GM12878 (cell line): ENCODE results near the gene COL4A1. TPM values are rescaled to one million over a fixed set of nuclear protein-coding genes. Genes with fewer than 3 reads are reported as not detected.

Experiments
- ATAC-seq: fragments of 200-7000 bp; cut with Tn5 transposase; 3 replicates; pipeline ENCODE4 v1.9.1; 2020; ENCODE audit warnings: mild to moderate bottlenecking, moderate library complexity
- BruUV-seq: library from RNA; stranded (reverse); fragments of 400-500 nt; replicated peaks from 2 replicates; lab custom pipeline; 2021; lab: Mats Ljungman, UMichigan
- CTCF ChIA-PET: fragments of 300-600 bp; sonication (Branson Sonifier 250); formaldehyde crosslinking; extraction: SDS; loops from one replicate; lab custom pipeline; 2021; ENCODE audit warnings: inconsistent platforms; lab: Yijun Ruan, JAX
- POLR2A ChIA-PET: fragments of 350-600 bp; formaldehyde crosslinking; extraction: SDS; loops from one replicate; lab custom pipeline; 2021; ENCODE audit warnings: inconsistent platforms; lab: Charles Lee
- RAD21 ChIA-PET: fragments of 300-600 bp; sonication (Branson Sonifier 250); formaldehyde crosslinking; loops from one replicate; lab custom pipeline; 2023; ENCODE audit warnings: antibody characterized with exemption; ENCODE audit not compliant: unreplicated experiment; lab: Charles Lee
- SMC1A ChIA-PET: fragments of 300-600 bp; sonication (Branson Sonifier 250); formaldehyde crosslinking; loops from one replicate; lab custom pipeline; 2023; ENCODE audit not compliant: unreplicated experiment, uncharacterized antibody; lab: Charles Lee
- DNase-seq: peaks from one replicate; pipeline ENCODE4 v3.0.0-alpha.2; 2011; ENCODE audit warnings: low read depth, low spot score
- FAIRE-seq: peaks from 3 replicates; lab custom pipeline; 2011; peaks lifted over from hg19 to GRCh38; lab: Jason Lieb, UNC
- H2AFZ ChIP-seq: 2 replicates; pipeline ENCODE4 v1.6.0; 2011; ENCODE audit warnings: low read depth, low read length, control low read depth; ENCODE audit not compliant: control insufficient read depth
- H3K27ac ChIP-seq: 2 replicates; pipeline ENCODE4 v1.5.1; 2011; ENCODE audit warnings: control low read depth; ENCODE audit not compliant: control insufficient read depth, insufficient read depth
- H3K27me3 ChIP-seq, 2 experiments: replicated peaks in 1 of 2; 2 replicates each; pipeline versions ENCODE4 v1.6.0 to v1.6.1; 2011; ENCODE audit warnings: low read length in 1 of 2; ENCODE audit not compliant: control insufficient read depth in 2 of 2, insufficient read depth in 2 of 2
- H3K36me3 ChIP-seq, 2 experiments: 2 replicates each; pipeline ENCODE4 v1.5.1; 2011; ENCODE audit warnings: low read length in 1 of 2; ENCODE audit not compliant: control insufficient read depth in 2 of 2, insufficient read depth in 2 of 2
- H3K4me1 ChIP-seq: 2 replicates; pipeline ENCODE4 v1.6.1; 2011; ENCODE audit warnings: mild to moderate bottlenecking, low read length, moderate library complexity, mixed read lengths; ENCODE audit not compliant: control insufficient read depth, insufficient read depth
- H3K4me2 ChIP-seq: 2 replicates; pipeline ENCODE4 v1.6.0; 2011; ENCODE audit warnings: control low read depth; ENCODE audit not compliant: control insufficient read depth, insufficient read depth
- H3K4me3 ChIP-seq: fragments of 200-600 bp; sonication (generic); 2 replicates; pipeline ENCODE4 v1.5.1; 2016
- H3K79me2 ChIP-seq: 2 replicates; pipeline ENCODE4 v1.6.0; 2011; ENCODE audit warnings: low read length; ENCODE audit not compliant: control insufficient read depth, insufficient read depth
- H3K9ac ChIP-seq: 2 replicates; pipeline ENCODE4 v1.8.0; 2011; ENCODE audit warnings: low read length, control low read depth, mixed read lengths; ENCODE audit not compliant: control insufficient read depth, insufficient read depth
- H3K9me3 ChIP-seq: replicated peaks from 3 replicates; pipeline ENCODE4 v1.5.1; 2011; ENCODE audit warnings: mild to moderate bottlenecking, low read length; ENCODE audit not compliant: control insufficient read depth, insufficient read depth
- H4K20me1 ChIP-seq: 2 replicates; pipeline ENCODE4 v1.6.0; 2011; ENCODE audit not compliant: control insufficient read depth, insufficient read depth
- ASH2L ChIP-seq: fragments of 300-600, 200-600 bp; sonication (generic); IDR thresholded peaks from 2 replicates; pipeline ENCODE4 v1.6.1; 2017; ENCODE audit warnings: low read depth, mild to moderate bottlenecking, borderline replicate concordance
- CBX3 ChIP-seq: fragments of 200-600 bp; sonication (generic); IDR thresholded peaks from 2 replicates; pipeline ENCODE4 v1.6.1; 2016; ENCODE audit warnings: low read depth, borderline replicate concordance
- CEBPZ ChIP-seq: fragments of 150-350 bp; IDR thresholded peaks from 2 replicates; pipeline ENCODE4 v1.6.1; 2016; ENCODE audit warnings: low read depth, low read length
- HDAC6 ChIP-seq: fragments of 200-600 bp; sonication (generic); IDR thresholded peaks from one replicate; pipeline ENCODE4 v1.8.0; 2017; ENCODE audit warnings: antibody characterized with exemption; ENCODE audit not compliant: unreplicated experiment
- JUNB ChIP-seq: IDR thresholded peaks from 2 replicates; pipeline ENCODE4 v1.6.1; 2016; ENCODE audit warnings: antibody characterized with exemption, mild to moderate bottlenecking
- MEF2B ChIP-seq: fragments of 450-650 bp; IDR thresholded peaks from 2 replicates; pipeline ENCODE4 v1.6.1; 2018; ENCODE audit warnings: mild to moderate bottlenecking, moderate library complexity; ENCODE audit not compliant: partially characterized antibody, poor library complexity, severe bottlenecking
- MTA2 ChIP-seq: fragments of 450-650 bp; IDR thresholded peaks from 2 replicates; pipeline ENCODE4 v1.6.1; 2016; ENCODE audit warnings: low read depth, mild to moderate bottlenecking, moderate library complexity
- NR2C1 ChIP-seq: fragments of 450-650 bp; IDR thresholded peaks from 2 replicates; pipeline ENCODE4 v1.6.1; 2017; ENCODE audit warnings: antibody characterized with exemption, mild to moderate bottlenecking, moderate library complexity
- RELB ChIP-seq: fragments of 450-650 bp; IDR thresholded peaks from 2 replicates; pipeline ENCODE4 v1.6.1; 2017; ENCODE audit warnings: low read depth, mild to moderate bottlenecking, moderate library complexity
- RFX5 ChIP-seq: IDR thresholded peaks from 2 replicates; pipeline ENCODE4 v1.6.1; 2011; ENCODE audit warnings: low read depth, low read length, improper control_type of control experiment
- SMC3 ChIP-seq: IDR thresholded peaks from 2 replicates; pipeline ENCODE4 v1.6.1; 2011; ENCODE audit warnings: low read length, improper control_type of control experiment, borderline replicate concordance
- SREBF1 ChIP-seq: IDR thresholded peaks from 2 replicates; pipeline ENCODE4 v1.6.1; 2012; ENCODE audit warnings: mild to moderate bottlenecking, low read length
- SREBF2 ChIP-seq: IDR thresholded peaks from 2 replicates; pipeline ENCODE4 v1.6.1; 2012; ENCODE audit warnings: mild to moderate bottlenecking, low read length
- TAF1 ChIP-seq: IDR thresholded peaks from 2 replicates; pipeline ENCODE4 v1.6.1; 2011; ENCODE audit warnings: mild to moderate bottlenecking, low read depth, low read length, borderline replicate concordance
- TCF12 ChIP-seq: IDR thresholded peaks from 2 replicates; pipeline ENCODE4 v1.6.1; 2011; ENCODE audit warnings: low read depth, mild to moderate bottlenecking, low read length
- ZNF622 ChIP-seq: fragments of 450-650 bp; IDR thresholded peaks from 2 replicates; pipeline ENCODE4 v1.6.1; 2017; ENCODE audit warnings: mild to moderate bottlenecking, inconsistent platforms
- WGBS: methylation state at CpG from one replicate; pipeline ENCODE4 v1.1.6; 2016; ENCODE audit warnings: low lambda C conversion rate; ENCODE audit not compliant: insufficient replicate concordance, insufficient coverage; ENCODE audit errors: missing lambda C conversion rate; 5-methylcytosine and 5-hydroxymethylcytosine counted together
- in situ Hi-C: fragments of 300-500 bp; cut with MboI; formaldehyde crosslinking; loops from 9 replicates; pipeline ENCODE4 v1.14.3; 2018; ENCODE audit warnings: mixed read lengths
- intact Hi-C: fragments of 100-400 bp; cut with micrococcal nuclease; formaldehyde crosslinking; loops from one replicate; pipeline ENCODE4 v1.14.2; 2022; ENCODE audit not compliant: unreplicated experiment
- polyA plus RNA-seq, 11 experiments: library from polyadenylated mRNA; depleted of rRNA in 4 of 11; unstranded in 6 of 11; stranded (reverse) in 5 of 11; fragments of >200 nt; fragmentation: Nextera tagmentation in 4 of 11; fragmentation: Illumina TruSeq in 1 of 11; extraction: Ambion mirVana in 4 of 11; extraction: Trizol in 1 of 11; gene quantifications; 1 replicate in 1 of 11; 2 replicates in 10 of 11; pipeline versions ENCODE4 v1.2.1 to v1.2.3, GENCODE V29; 2011 to 2016; ENCODE audit warnings: inconsistent platforms in 2 of 11, missing spikeins in 2 of 11, low read depth in 1 of 11
- total RNA-seq, 4 experiments: library from RNA; depleted of rRNA in 3 of 4; stranded (reverse); fragments of >200 nt in 3 of 4; fragmentation: Illumina TruSeq in 1 of 4; extraction: Trizol in 1 of 4; gene quantifications; 2 replicates each; pipeline versions ENCODE4 v1.2.1 to v1.2.3, GENCODE V29; 2013 to 2021
- TF ChIP-seq, protein P1 (sequence below): fragments of 450-650 bp; IDR thresholded peaks from 2 replicates; pipeline ENCODE4 v1.6.1; 2017; ENCODE audit warnings: antibody characterized with exemption, mild to moderate bottlenecking, moderate library complexity

The COL4A1 gene
- total and polyA plus RNA-seq, 10 of the 15 experiments (the other 5 are each of a cell fraction or from before 2014, with no cell fraction given): 0.07 to 0.31 (median 0.13) TPM; not detected in 6

GRCh38 chr13:110135977-110136597 lies 170.9 kb downstream of the COL4A1 start:
- no peak overlapping the region for H3K4me2 ChIP-seq
- TF ChIP-seq ASH2L (no peak), ZNF622 (no peak), NR2C1 (no peak), SREBF1 (no peak), JUNB (no peak), TAF1 (no peak), RFX5 (no peak), TCF12 (no peak), SMC3 (no peak), MTA2 (no peak), MEF2B (no peak), CBX3 (no peak), CEBPZ (no peak), SREBF2 (no peak), RELB (no peak), HDAC6 (no peak)
- TF ChIP-seq, protein P1, sequence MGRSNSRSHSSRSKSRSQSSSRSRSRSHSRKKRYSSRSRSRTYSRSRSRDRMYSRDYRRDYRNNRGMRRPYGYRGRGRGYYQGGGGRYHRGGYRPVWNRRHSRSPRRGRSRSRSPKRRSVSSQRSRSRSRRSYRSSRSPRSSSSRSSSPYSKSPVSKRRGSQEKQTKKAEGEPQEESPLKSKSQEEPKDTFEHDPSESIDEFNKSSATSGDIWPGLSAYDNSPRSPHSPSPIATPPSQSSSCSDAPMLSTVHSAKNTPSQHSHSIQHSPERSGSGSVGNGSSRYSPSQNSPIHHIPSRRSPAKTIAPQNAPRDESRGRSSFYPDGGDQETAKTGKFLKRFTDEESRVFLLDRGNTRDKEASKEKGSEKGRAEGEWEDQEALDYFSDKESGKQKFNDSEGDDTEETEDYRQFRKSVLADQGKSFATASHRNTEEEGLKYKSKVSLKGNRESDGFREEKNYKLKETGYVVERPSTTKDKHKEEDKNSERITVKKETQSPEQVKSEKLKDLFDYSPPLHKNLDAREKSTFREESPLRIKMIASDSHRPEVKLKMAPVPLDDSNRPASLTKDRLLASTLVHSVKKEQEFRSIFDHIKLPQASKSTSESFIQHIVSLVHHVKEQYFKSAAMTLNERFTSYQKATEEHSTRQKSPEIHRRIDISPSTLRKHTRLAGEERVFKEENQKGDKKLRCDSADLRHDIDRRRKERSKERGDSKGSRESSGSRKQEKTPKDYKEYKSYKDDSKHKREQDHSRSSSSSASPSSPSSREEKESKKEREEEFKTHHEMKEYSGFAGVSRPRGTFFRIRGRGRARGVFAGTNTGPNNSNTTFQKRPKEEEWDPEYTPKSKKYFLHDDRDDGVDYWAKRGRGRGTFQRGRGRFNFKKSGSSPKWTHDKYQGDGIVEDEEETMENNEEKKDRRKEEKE: no peak
- in situ Hi-C loops (no loop called here), intact Hi-C loops (loop anchor here (5.0 to 10.0 kb wide), 2 partner anchors 429 to 974 kb away; partner anchors contain the start of gene RAB20)
- H3K36me3 ChIP-seq: no peaks in the 10 kb centered on the region
- ATAC-seq (no peak), DNase-seq (no peak), FAIRE-seq (no peak)
- H4K20me1 ChIP-seq: 0 out of 2 replicates have a peak, but pooled peaks cover 2% of the 10 kb centered on the region
- H3K4me1 ChIP-seq: peaks cover 9% of the 10 kb centered on the region; the same call in 1 of the 2 replicates
- H3K4me3 ChIP-seq: no peak overlapping the region
- no peaks in the 10 kb centered on the region for H3K9me3 ChIP-seq
- no TSS peak for BruUV-seq
- CTCF ChIA-PET: interaction anchor here (0.5 to 3.4 kb wide), 14 partner anchors 8 to 1221 kb away, joined by 3 to 26 read pairs (median 6); no protein-coding TSS in a partner anchor
- H2AFZ ChIP-seq: no peak overlapping the region
- POLR2A ChIA-PET: interaction anchor here (0.6 to 2.8 kb wide), 4 partner anchors 8 to 1129 kb away, joined by 7 to 16 read pairs (median 10); no protein-coding TSS in a partner anchor
- no peak overlapping the region for H3K27ac ChIP-seq
- no peak overlapping the region for H3K9ac ChIP-seq
- SMC1A ChIA-PET: interaction anchor here (0.7 to 5.8 kb wide), 9 partner anchors 8 to 386 kb away, joined by 3 to 51 read pairs (median 4); no protein-coding TSS in a partner anchor
- no peaks in the 10 kb centered on the region for H3K79me2 ChIP-seq
- RAD21 ChIA-PET: interaction anchor here (0.7 to 3.1 kb wide), 11 partner anchors 8 to 1176 kb away, joined by 3 to 24 read pairs (median 3); no protein-coding TSS in a partner anchor
- no peaks in the 10 kb centered on the region for H3K27me3 ChIP-seq
- 39% methylated on average over 5 of the region's 5 CpGs for WGBS
